SK-N-SH treated with all-trans-retinoic acid at 6 μM for 48 hours (cell line): ENCODE data around the gene BEST3.
A peak's percentile ranks its signal among the peaks of the same experiment; 100 is the strongest.

Experiments
- ATAC-seq: fragments of 200-7000 bp; cut with Tn5 transposase; 3 replicates; pipeline ENCODE4 v1.9.1; 2020; ENCODE audit warnings: mild to moderate bottlenecking, moderate library complexity
- ARNTL ChIP-seq: fragments of 450-650 bp; formaldehyde crosslinking; IDR thresholded peaks from 2 replicates; pipeline ENCODE4 v1.5.0; 2020; ENCODE audit warnings: low read depth, mild to moderate bottlenecking, moderate library complexity, borderline replicate concordance
- BACH2 ChIP-seq: fragments of 250-450 bp; sonication (Bioruptor Pico); IDR thresholded peaks from 2 replicates; pipeline ENCODE4 v1.9.0; 2021; ENCODE audit warnings: mild to moderate bottlenecking, borderline replicate concordance
- CREB5 ChIP-seq: fragments of 250-450 bp; sonication (Bioruptor Pico); IDR thresholded peaks from 2 replicates; pipeline ENCODE4 v1.5.1; 2020; ENCODE audit warnings: low read depth, mild to moderate bottlenecking, moderate library complexity
- CSDC2 ChIP-seq: fragments of 250-450 bp; sonication (Bioruptor Pico); IDR thresholded peaks from 2 replicates; pipeline ENCODE4 v1.5.0; 2020; ENCODE audit warnings: mild to moderate bottlenecking, moderate library complexity
- ESRRG ChIP-seq: fragments of 250-450 bp; sonication (Bioruptor Pico); IDR thresholded peaks from 2 replicates; pipeline ENCODE4 v1.6.1; 2021; ENCODE audit warnings: mild to moderate bottlenecking
- GLIS3 ChIP-seq: fragments of 250-450 bp; sonication (Bioruptor Pico); IDR thresholded peaks from 2 replicates; pipeline ENCODE4 v1.5.0; 2020; ENCODE audit warnings: mild to moderate bottlenecking, moderate library complexity
- ISL1 ChIP-seq: fragments of 250-450 bp; sonication (Bioruptor Pico); IDR thresholded peaks from 2 replicates; pipeline ENCODE4 v2.1.2; 2022; ENCODE audit warnings: mild to moderate bottlenecking, moderate library complexity
- POU6F1 ChIP-seq: fragments of 250-450 bp; sonication (Bioruptor Pico); IDR thresholded peaks from 2 replicates; pipeline ENCODE4 v1.8.0; 2021; ENCODE audit warnings: low read depth, mild to moderate bottlenecking, moderate library complexity, borderline replicate concordance
- PPARA ChIP-seq: fragments of 250-450 bp; sonication (Bioruptor Pico); IDR thresholded peaks from 2 replicates; pipeline ENCODE4 v1.5.0; 2020; ENCODE audit warnings: mild to moderate bottlenecking, borderline replicate concordance
- RARB ChIP-seq: fragments of 250-450 bp; sonication (Bioruptor Pico); IDR thresholded peaks from 2 replicates; pipeline ENCODE4 v1.8.0; 2021; ENCODE audit warnings: mild to moderate bottlenecking, moderate library complexity
- SNAI2 ChIP-seq: fragments of 250-450 bp; sonication (Bioruptor Pico); IDR thresholded peaks from 2 replicates; pipeline ENCODE4 v1.5.0; 2020; ENCODE audit warnings: mild to moderate bottlenecking, moderate library complexity
- TCF4 ChIP-seq: fragments of 250-450 bp; sonication (Bioruptor Pico); IDR thresholded peaks from 2 replicates; pipeline ENCODE4 v1.8.0; 2021; ENCODE audit warnings: mild to moderate bottlenecking, moderate library complexity, borderline replicate concordance
- TOX ChIP-seq: fragments of 250-450 bp; sonication (Bioruptor Pico); IDR thresholded peaks from 2 replicates; pipeline ENCODE4 v1.8.0; 2021; ENCODE audit warnings: mild to moderate bottlenecking, moderate library complexity, borderline replicate concordance
- TSHZ2 ChIP-seq: fragments of 250-450 bp; sonication (Bioruptor Pico); IDR thresholded peaks from 2 replicates; pipeline ENCODE4 v1.5.0; 2020; ENCODE audit warnings: mild to moderate bottlenecking, moderate library complexity
- ZC3H10 ChIP-seq: fragments of 250-450 bp; sonication (Bioruptor Pico); IDR thresholded peaks from 2 replicates; pipeline ENCODE4 v1.5.1; 2021; ENCODE audit warnings: mild to moderate bottlenecking, moderate library complexity
- ZFP3 ChIP-seq: fragments of 250-450 bp; sonication (Bioruptor Pico); IDR thresholded peaks from 2 replicates; pipeline ENCODE4 v1.5.0; 2020; ENCODE audit warnings: mild to moderate bottlenecking, moderate library complexity
- ZFP30 ChIP-seq: fragments of 450-650 bp; formaldehyde crosslinking; IDR thresholded peaks from 2 replicates; pipeline ENCODE4 v1.5.0; 2022; ENCODE audit warnings: mild to moderate bottlenecking, moderate library complexity
- ZNF565 ChIP-seq: fragments of 450-650 bp; formaldehyde crosslinking; conservative IDR thresholded peaks from 2 replicates; pipeline ENCODE4 v1.5.0; 2020; ENCODE audit warnings: low read depth, mild to moderate bottlenecking, moderate library complexity
- ZNF8 ChIP-seq: fragments of 450-650 bp; formaldehyde crosslinking; IDR thresholded peaks from 2 replicates; pipeline ENCODE4 v1.5.0; 2020; ENCODE audit warnings: mild to moderate bottlenecking, moderate library complexity
- TF ChIP-seq, protein P1 (sequence below): fragments of 250-450 bp; sonication (Bioruptor Pico); IDR thresholded peaks from 2 replicates; pipeline ENCODE4 v1.5.1; 2021; ENCODE audit warnings: mild to moderate bottlenecking, moderate library complexity
- TF ChIP-seq, protein P2 (sequence below): fragments of 250-450 bp; sonication (Bioruptor Pico); IDR thresholded peaks from 2 replicates; pipeline ENCODE4 v1.8.0; 2020; ENCODE audit warnings: mild to moderate bottlenecking, moderate library complexity, borderline replicate concordance

Gene BEST3

DNA sequence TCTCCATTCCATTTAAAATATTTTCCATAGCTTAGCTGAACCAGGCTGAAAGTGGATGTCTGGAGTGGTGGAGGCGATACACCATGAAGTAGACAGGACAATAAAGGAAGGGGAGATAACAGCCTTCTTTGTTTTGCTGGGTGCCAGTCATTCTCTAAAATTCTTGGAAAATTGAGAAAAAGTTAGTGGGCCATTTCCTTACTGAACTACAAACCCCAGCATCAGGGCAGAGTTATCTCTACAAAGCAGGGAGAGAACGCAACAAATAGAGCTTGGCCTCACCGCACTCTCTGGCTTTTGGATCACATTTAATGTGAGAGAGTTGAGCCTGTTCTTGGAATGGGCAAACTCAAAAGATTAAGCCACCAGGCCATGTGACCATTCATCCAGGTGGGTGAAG, 47.2 kb downstream of the BEST3 start:
- ATAC-seq = no peak
- TF ChIP-seq CSDC2 (CRISPR knock-in tag) = no peak
- TF ChIP-seq TCF4 (CRISPR knock-in tag) = no peak
- TF ChIP-seq GLIS3 (CRISPR knock-in tag) = no peak
- TF ChIP-seq PPARA (CRISPR knock-in tag) = no peak
- no peak for TF ChIP-seq ZC3H10 (CRISPR knock-in tag)
- no peak for TF ChIP-seq ZFP30 (CRISPR knock-in tag)
- no peak for TF ChIP-seq ZNF8 (CRISPR knock-in tag)
- TF ChIP-seq TOX (CRISPR knock-in tag) = no peak
- no peak for TF ChIP-seq ZFP3
- no peak for TF ChIP-seq SNAI2 (CRISPR knock-in tag)
- no peak for TF ChIP-seq RARB (CRISPR knock-in tag)
- no peak for TF ChIP-seq ESRRG (CRISPR knock-in tag)
- TF ChIP-seq POU6F1 = no peak
- TF ChIP-seq, protein P1, sequence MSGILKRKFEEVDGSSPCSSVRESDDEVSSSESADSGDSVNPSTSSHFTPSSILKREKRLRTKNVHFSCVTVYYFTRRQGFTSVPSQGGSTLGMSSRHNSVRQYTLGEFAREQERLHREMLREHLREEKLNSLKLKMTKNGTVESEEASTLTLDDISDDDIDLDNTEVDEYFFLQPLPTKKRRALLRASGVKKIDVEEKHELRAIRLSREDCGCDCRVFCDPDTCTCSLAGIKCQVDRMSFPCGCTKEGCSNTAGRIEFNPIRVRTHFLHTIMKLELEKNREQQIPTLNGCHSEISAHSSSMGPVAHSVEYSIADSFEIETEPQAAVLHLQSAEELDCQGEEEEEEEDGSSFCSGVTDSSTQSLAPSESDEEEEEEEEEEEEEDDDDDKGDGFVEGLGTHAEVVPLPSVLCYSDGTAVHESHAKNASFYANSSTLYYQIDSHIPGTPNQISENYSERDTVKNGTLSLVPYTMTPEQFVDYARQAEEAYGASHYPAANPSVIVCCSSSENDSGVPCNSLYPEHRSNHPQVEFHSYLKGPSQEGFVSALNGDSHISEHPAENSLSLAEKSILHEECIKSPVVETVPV (CRISPR knock-in tag) = no peak
- TF ChIP-seq CREB5 (CRISPR knock-in tag) = no peak

DNA sequence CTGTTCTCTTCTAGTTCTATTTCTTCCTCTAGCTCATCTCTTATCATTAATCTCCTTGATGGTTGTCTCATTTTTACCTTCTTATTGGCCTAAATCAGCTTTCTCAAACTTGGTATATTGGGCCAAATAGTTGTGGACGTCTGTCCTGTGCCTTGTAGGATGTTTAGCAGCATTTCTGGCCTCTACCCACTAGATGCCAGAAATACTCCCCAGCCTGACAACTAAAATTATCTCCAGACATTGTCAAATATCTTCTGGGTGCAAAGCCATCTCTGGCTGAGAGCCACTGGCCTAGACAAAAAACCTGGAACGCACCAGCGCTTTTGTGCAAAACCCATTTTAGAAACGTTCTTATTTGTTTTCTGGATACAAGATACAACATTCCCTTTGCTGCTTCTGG, 49.6 kb downstream of the BEST3 start:
- TF ChIP-seq CSDC2 (CRISPR knock-in tag) = no peak
- no peak for TF ChIP-seq SNAI2 (CRISPR knock-in tag)
- TF ChIP-seq ZNF565 = no peak
- no peak for ATAC-seq

GRCh38 chr12:69648476-69648875, 50.6 kb downstream of the BEST3 start:
- ATAC-seq = peak; percentile 38; the same call in 2 of the 3 replicates
- TF ChIP-seq BACH2 (CRISPR knock-in tag) (no peak), ISL1 (CRISPR knock-in tag) (no peak), SNAI2 (CRISPR knock-in tag) (no peak), RARB (CRISPR knock-in tag) (no peak), ZNF565 (no peak), POU6F1 (no peak), PPARA (CRISPR knock-in tag) (no peak), ESRRG (CRISPR knock-in tag) (no peak), GLIS3 (CRISPR knock-in tag) (no peak), TOX (CRISPR knock-in tag) (no peak), ZNF8 (CRISPR knock-in tag) (no peak), ZFP30 (CRISPR knock-in tag) (no peak), TSHZ2 (CRISPR knock-in tag) (no peak), ARNTL (CRISPR knock-in tag) (no peak), TCF4 (CRISPR knock-in tag) (no peak), ZFP3 (no peak), ZC3H10 (CRISPR knock-in tag) (no peak), CSDC2 (CRISPR knock-in tag) (no peak)
- TF ChIP-seq, protein P2, sequence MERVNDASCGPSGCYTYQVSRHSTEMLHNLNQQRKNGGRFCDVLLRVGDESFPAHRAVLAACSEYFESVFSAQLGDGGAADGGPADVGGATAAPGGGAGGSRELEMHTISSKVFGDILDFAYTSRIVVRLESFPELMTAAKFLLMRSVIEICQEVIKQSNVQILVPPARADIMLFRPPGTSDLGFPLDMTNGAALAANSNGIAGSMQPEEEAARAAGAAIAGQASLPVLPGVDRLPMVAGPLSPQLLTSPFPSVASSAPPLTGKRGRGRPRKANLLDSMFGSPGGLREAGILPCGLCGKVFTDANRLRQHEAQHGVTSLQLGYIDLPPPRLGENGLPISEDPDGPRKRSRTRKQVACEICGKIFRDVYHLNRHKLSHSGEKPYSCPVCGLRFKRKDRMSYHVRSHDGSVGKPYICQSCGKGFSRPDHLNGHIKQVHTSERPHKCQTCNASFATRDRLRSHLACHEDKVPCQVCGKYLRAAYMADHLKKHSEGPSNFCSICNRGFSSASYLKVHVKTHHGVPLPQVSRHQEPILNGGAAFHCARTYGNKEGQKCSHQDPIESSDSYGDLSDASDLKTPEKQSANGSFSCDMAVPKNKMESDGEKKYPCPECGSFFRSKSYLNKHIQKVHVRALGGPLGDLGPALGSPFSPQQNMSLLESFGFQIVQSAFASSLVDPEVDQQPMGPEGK (CRISPR knock-in tag) = no peak
